NCI-H1105 (cell line): ENCODE data around the gene GRIN1.

Source experiments
- DNase-seq: peaks from one replicate; lab custom pipeline; 2025; lab: John Stamatoyannopoulos, UW

GRIN1 gene

DNA sequence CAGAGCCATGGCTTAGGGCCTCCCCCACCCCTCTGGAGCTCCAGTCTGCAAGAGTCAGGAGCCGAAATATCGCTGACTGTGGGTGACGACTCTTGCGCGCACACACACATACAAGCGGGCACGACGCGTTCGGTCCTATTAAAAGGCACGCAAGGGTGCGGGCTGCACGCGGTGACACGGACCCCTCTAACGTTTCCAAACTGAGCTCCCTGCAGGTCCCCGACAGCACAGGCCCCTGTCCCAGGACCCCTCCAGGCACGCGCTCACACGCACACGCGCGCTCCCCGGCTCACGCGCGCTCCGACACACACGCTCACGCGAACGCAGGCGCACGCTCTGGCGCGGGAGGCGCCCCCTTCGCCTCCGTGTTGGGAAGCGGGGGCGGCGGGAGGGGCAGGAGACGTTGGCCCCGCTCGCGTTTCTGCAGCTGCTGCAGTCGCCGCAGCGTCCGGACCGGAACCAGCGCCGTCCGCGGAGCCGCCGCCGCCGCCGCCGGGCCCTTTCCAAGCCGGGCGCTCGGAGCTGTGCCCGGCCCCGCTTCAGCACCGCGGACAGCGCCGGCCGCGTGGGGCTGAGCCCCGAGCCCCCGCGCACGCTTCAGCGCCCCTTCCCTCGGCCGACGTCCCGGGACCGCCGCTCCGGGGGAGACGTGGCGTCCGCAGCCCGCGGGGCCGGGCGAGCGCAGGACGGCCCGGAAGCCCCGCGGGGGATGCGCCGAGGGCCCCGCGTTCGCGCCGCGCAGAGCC lies at the start of gene GRIN1:
TSS of gene GRIN1 (plus strand) at position 433 of the 746 bp plus-strand sequence. CDS start 333 bp downstream, outside the sequence.
- DNase-seq, result no peak

DNA sequence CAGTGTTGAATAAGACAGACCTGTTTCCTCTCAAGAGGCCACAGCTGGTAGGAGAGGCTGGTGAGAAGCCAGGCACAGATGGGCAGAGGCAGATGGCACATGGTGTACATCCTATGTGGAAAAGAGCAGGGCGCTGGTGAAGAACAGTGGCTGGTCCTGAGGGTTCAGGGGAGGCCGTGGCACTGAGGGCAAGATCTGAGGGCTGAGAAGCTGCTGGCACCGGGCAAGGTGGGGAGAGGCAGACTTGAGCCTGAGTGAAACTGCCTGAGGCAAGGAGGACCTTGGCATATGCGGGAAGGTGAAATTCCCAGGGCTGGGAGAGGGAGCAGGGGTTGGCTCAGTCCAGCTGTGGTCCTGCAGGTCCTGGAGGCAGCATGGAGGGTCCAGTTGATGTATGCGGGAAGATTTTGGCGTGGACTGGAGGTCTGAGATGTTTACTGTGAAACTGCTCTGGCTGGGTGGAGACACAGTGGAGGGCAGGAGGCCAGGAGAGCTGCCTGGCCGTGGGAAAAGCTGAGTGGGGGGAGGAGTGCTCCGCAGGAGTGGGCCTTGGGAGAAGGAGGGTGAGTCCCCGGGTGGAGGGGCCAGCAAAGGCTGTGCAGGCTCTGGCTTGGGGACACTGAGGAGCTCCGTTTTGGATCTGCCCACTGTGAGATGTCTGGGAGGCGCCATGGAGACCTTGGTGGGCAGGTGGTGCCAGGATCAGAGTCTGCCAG lies 49.6 kb upstream of the GRIN1 start:
- DNase-seq, result no peak

GRCh38 chr9:137095664-137096517 lies 43.1 kb upstream of the GRIN1 start:
- DNase-seq, result no peak

DNA sequence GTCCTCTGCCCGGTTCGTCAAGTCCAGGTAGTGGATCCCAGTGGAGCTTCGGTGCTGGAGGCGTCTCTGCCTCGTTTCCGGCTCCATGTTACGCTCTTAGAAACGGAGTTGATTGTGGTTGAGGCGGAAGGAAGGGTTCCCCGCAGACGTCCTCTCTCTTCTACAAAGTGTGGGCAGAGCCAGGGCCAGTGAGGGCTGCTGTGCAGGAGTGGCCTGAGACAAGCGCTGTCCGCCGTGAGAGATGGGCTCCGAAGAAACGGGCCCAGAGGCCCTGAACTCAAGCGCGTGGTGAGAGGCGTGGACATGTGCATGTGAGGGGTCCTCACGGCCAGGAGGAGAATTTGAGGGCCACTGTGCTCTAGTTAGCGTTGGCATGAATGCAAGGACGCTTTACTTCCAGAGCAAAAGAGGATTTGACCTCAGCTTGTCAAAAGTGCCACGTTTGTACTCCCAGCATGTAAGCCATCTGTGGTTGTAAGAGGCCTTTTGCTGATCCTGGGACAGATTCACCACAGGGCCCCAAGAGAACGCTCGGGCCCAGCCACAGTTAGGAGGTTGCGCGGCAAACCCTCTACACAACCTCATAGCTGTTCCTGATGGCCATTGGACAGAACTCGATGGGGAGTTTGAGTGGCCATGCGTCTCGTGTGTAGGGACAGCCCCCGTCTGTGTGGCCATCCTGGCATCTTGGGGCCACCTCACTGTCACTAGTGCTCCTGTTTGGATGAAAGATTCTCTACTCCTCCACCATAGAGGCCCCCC lies 42.0 kb upstream of the GRIN1 start:
- no peak for DNase-seq

- no peak for DNase-seq
These were observed 41.0 kb upstream of the GRIN1 start for GRCh38 chr9:137097761-137098462.

DNA sequence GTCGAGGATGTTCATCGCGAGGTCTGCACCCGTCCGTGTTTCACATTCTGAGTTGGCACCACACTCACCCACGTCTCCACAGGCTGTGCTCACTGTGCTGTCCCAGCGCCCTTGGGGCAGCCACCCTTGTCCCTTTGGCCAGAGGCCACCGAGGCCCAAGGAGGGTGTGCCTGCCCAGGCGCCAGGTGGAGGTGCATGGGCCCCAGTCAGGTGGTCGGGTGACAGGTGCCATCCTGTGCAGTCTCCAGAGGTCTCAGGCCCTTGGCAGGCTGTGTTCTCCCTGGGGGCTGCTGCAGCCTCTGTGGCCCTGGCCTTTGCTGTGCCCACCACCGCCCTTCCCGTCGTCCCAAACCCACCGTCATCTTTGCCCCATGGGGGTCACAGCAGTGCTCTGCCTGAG lies 39.7 kb upstream of the GRIN1 start:
- no peak for DNase-seq

GRCh38 chr9:137103206-137103999 lies 35.6 kb upstream of the GRIN1 start:
- no peak for DNase-seq

DNA sequence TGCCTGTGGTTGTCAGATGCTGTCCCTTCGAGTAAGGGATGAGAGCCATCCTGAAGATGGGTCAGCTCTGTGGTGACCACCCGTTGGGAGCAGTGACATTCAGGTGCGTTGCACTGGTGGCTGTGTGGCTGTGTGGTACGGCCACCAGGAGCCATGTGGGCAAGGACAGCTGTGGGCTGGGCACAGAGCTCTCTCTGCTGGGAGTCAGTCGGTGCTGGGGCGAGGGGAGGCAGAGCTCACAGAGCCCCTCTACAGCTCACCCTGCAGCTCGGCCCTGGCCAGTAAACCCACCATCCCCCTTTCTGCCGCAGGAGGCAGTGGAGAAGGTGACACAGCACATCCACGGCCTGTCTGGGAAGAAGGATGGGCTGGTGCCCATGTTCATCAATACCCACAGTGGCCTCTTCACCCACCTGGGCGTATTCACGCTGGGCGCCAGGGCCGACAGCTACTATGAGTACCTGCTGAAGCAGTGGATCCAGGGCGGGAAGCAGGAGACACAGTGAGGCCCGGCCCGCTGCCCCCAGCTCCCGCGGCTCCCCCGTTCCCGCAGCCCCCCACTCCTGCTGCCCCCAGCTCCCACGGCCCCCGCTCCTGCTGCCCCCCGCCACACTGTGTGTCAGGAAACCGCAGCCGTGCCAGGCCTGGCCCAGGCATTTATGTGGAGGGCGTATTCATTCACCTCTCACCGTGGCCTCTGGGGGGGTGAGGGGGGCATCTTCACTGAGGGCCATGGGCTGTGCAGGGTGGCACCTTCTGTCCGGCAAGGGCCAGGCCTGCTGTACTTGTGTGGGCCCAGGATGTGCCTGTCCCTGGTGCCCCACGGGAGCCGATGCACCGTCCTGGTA lies 32.9 kb upstream of the GRIN1 start:
- DNase-seq, result no peak

DNA sequence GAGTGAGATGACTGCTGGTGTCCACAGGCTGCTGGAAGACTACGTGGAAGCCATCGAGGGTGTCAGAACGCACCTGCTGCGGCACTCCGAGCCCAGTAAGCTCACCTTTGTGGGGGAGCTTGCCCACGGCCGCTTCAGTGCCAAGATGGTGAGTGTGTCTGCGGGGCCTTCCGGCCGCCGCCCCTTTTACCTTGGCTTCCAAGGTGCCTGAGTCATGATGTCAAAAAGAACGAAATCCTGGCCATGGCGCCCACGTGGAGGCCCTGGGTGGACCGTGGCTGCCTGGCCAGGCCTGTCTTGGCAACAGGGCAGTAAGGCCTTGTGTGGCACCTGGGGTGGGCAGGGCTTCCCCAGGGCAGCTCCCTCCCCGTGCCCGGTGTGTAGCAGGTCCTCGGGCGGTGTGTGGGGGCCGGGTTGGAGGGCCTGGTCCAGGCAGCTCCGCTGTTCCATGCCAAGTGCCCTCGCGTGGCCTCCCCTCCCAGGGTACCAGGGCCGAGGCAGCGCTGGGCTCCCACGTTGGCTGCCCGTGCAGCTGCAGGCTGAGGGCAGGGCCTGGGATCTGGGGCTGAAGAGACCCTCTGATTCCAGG lies 32.2 kb upstream of the GRIN1 start:
- DNase-seq, result no peak

- no peak for DNase-seq
These were observed 31.5 kb upstream of the GRIN1 start for GRCh38 chr9:137107312-137107921.

DNA sequence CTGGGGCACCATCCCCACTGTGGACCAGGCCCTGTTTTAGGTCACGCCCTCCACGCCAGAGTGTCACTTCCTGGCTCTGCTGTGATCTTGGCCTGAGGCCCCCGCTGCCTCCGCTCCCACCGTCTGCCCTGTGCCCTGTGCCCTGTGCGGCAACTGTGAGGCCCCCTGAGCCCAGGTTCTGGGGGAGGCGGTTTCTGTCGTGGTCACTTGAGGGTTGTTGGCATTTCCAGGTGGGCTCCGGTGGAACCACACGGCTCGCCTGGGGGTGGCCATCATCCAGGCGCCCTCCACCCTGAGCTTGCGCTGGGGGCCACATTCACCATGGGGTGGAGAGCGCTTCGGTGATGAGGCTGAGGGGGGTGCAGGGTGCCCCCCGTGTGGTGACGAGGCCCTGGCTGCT lies 31.0 kb upstream of the GRIN1 start:
- no peak for DNase-seq

GRCh38 chr9:137108608-137109249 lies 30.2 kb upstream of the GRIN1 start:
- DNase-seq, result no peak

DNA sequence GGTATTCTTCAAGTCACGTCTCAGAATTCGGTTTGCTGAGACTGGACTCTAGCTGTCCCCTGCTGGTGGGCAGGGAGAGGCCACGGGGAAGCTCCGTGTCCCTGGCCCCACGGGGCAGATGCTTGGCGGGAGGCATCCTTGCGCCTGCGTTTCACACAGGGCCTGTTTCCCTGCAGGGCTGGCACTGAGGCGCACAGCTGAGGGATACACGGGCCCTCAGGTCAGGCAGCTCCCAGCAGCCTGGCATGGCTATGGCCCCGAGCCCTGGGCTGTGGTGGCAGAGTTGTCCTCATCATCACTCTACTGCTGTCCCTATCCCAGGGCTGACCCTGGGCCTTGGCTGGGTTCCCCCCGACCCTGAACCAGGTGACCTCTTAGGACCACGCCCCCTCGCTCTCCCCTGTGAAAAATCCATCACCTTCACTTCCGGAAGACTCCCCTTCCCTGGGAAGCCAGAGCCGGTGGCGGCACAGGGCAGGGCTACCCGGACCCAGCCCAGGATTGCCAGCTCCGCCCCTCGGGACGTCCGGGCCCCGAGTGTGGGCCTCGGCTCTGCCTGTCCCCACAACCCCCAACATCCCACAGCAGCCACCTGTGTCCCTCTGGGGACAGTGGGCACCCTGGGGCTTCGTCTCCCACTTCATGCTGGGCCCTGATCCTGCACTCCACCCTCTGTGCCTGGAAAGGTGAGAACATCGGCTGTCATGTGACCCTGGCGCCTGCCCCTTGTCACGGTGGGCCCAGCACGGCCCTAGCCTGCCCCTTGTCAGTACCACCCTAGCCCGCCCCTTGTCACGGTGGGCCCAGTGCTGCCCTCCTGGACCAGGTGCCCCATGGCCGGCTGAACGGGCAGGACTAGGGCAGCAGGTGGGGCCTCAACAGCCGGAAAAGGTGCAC lies 29.5 kb upstream of the GRIN1 start:
- DNase-seq, result no peak

DNA sequence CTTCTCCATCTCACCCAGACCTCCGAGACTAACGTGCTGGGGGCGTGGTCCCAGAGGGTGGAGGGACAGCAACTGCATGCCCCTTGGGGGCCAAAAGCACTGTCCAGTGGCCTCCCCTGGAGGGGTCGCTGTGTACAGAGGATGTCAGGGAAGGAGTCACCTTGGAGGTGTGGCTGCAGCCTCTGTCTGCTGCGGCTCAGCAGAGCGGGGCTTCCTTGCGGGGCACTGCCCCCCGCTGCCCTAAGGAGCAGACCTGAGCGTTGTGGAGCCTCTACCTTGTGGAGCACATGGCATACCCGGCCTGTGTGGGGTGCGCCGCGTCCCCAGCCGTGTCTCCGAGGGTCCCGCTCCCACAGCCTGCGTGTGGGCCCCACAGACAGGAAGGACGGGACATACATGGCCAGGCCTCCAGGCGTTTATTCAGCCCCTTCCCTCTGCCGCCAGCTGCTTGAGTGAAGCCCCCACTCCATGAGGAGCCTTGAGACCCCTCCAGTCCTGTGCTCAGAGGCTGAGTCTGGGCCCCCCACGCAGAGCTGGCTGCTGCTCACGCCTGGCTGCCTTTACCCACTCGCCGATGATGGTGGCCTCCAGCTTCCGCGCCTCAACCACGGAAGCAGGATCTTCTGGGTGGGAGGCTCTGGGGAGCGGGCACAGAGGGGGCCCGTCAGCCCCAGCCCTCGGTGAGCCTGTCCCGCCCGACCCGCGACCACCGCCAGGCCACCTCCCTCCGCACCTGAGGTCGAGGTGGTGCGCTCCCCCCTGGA lies 28.6 kb upstream of the GRIN1 start:
- DNase-seq, result no peak

DNA sequence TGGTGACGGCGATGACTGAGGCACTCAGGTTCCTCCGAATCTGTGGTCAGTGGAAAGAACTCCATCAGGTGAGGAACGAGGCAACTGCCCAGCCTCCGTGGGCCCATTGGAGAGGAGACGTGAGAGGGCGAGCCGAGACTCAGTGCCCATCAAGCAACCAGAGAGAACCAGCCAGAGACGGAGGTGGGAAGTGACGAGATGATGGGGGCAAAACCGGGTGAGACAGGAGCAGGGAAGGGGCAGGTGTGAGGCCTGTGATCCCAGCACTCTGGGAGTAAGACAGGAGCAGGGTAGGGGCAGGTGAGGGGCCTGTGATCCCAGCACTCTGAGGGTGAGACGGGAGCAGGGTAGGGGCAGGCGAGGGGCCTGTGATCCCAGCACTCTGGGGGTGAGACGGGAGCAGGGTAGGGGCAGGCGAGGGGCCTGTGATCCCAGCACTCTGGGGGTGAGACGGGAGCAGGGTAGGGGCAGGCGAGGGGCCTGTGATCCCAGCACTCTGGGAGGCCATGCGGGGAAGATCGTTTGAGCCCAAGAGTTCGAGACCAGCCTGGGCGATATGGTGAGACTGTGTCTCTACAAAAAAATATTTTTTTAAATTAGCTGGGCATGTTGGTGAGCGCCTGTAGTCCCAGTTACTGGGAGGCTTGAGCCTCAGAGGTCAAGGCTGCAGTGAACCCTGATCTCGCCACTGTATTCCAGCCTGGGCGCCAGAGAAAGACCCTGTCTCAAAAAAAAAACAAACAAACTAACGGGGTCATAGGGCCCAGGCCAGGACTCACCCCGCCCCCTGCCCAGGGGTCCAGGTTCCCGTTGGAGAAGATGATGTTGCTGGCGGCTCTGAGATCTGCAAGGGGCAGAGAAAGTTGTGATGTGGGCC lies 27.8 kb upstream of the GRIN1 start:
- no peak for DNase-seq
